Stimulated activated CD8-positive, alpha-beta memory T cell treated with anti-CD3 and anti-CD28 coated beads, Interleukin-15, amount 100 ng/mL, for 24 hours (primary cell): ENCODE results near the gene CDHR1.

Experiments used
- DNase-seq: peaks from one replicate; pipeline ENCODE4 v3.0.0-alpha.2; 2020; ENCODE audit warnings: low read depth

Gene CDHR1

DNA sequence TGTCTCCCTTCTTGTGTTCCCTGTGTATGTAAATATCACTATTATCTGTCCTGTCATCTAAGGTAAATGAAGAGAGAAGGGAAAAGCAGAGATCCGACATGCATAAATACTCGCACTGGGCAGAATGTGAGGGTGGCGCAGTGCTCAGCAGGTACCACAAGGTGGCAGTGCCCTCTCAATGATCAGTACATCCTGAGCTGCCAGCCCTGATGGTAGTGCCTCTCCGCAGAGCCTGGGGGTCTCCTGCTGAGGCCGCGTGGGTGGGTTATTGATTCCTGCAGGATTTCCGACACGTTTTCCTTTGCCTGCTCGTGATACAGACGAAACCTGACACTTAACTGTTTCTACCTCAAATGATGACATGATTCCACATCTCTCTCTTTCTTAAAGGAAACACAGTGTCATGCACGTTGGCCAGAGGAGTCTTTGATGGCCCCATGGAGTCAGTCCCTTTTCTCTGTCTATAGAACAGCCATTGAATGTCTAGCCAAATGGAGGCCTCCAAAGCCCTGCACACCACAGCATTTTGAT is 70.3 kb downstream of the CDHR1 start:
- peak; percentile 33 for DNase-seq

- DNase-seq = no peak
These were observed 71.1 kb downstream of the CDHR1 start for GRCh38 chr10:84265418-84265817.

DNA sequence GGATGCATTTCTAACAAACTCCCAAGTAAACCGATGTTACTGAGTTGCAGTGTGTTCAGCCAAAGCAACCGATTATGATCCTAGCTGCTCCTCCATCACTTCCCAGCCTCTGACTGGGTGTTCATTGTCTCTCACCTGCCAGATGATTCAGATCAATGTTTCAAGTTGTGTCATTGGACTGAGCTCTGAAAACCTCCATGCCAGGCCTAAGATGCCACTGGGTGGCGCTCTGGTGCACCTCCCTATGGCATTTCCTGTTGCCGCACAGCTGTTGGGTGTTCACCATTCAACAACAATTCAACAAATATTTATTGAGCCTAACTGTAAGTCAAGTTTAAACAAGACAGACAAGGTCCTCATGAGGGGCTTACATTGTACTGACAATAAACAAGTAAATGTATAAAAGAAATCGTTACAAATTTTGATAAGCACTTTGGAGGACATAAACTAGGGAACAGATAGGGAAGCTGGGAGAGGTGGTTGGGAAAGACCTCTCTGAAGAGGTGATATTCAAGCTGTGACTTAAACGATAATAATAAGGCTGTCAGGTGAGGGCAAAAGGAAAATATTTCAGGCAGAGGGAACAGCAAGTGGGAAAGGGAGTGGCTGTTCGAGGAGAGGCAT is 73.3 kb downstream of the CDHR1 start:
- DNase-seq = peak; percentile 40

GRCh38 chr10:84269162-84269561 is 74.8 kb downstream of the CDHR1 start:
- DNase-seq = no peak
